HepG2 (cell line): ENCODE data around the gene ABHD3. TPM values are rescaled to one million over a fixed set of nuclear protein-coding genes. Genes with fewer than 3 reads are reported as not detected.

Experiments
- CTCF ChIP-seq: sonication (generic); formaldehyde crosslinking; IDR thresholded peaks from 2 replicates; pipeline ENCODE4 v1.5.0; 2020; ENCODE audit warnings: mild to moderate bottlenecking, missing genetic modification reagents, moderate library complexity
- KAT7 ChIP-seq: IDR thresholded peaks from 2 replicates; pipeline ENCODE4 v1.6.1; 2018; ENCODE audit warnings: borderline replicate concordance, missing compliant biosample characterization
- KLF6 ChIP-seq: IDR thresholded peaks from 2 replicates; pipeline ENCODE4 v1.8.0; 2016; ENCODE audit warnings: missing biosample characterization, missing genetic modification reagents
- LCORL ChIP-seq, 2 experiments: fragments of 450-650 bp in 1 of 2; sonication (generic) in 1 of 2; formaldehyde crosslinking in 1 of 2; IDR thresholded peaks; 2 replicates each; pipeline versions ENCODE4 v1.5.0 to v1.6.1; 2017 to 2020; ENCODE audit warnings: antibody characterized with exemption in 1 of 2, missing genetic modification reagents in 1 of 2
- MED8 ChIP-seq: sonication (generic); formaldehyde crosslinking; IDR thresholded peaks from 2 replicates; pipeline ENCODE4 v1.8.1; 2023; ENCODE audit warnings: mild to moderate bottlenecking, missing genetic modification reagents; ENCODE audit not compliant: insufficient replicate concordance
- MTA1 ChIP-seq: sonication (generic); formaldehyde crosslinking; IDR thresholded peaks from 2 replicates; pipeline ENCODE4 v1.4.0; 2020; ENCODE audit warnings: missing genetic modification reagents, mild to moderate bottlenecking, borderline replicate concordance
- NFIC ChIP-seq: IDR thresholded peaks from 2 replicates; pipeline ENCODE4 v1.6.1; 2012; ENCODE audit warnings: mild to moderate bottlenecking, low read length, inconsistent platforms
- RNF2 ChIP-seq: fragments of 450-650 bp; conservative IDR thresholded peaks from 2 replicates; pipeline ENCODE4 v1.6.1; 2016; ENCODE audit warnings: low read depth
- ZNF101 ChIP-seq: sonication (generic); formaldehyde crosslinking; IDR thresholded peaks from 2 replicates; pipeline ENCODE4 v1.4.0; 2020; ENCODE audit warnings: mild to moderate bottlenecking, low read depth, missing genetic modification reagents, borderline replicate concordance
- ZNF557 ChIP-seq: sonication (generic); formaldehyde crosslinking; IDR thresholded peaks from 2 replicates; pipeline ENCODE4 v1.4.0; 2020; ENCODE audit warnings: missing genetic modification reagents
- ZNF800 ChIP-seq: sonication (generic); formaldehyde crosslinking; IDR thresholded peaks from 2 replicates; pipeline ENCODE4 v1.4.0; 2020; ENCODE audit warnings: missing genetic modification reagents
- polyA plus RNA-seq, 8 experiments: library from polyadenylated mRNA; depleted of rRNA in 3 of 8; stranded (reverse) in 7 of 8; unstranded in 1 of 8; fragments of >200 nt; fragmentation: Illumina TruSeq in 4 of 8; extraction: Trizol in 4 of 8; gene quantifications; 2 replicates each; pipeline versions ENCODE4 v1.2.1 to v1.2.3, GENCODE V29; 2011 to 2016; ENCODE audit warnings: low read depth in 4 of 8, missing spikeins in 1 of 8, mixed read lengths in 1 of 8; ENCODE audit not compliant: insufficient read depth in 1 of 8
- total RNA-seq, 5 experiments: library from RNA; depleted of rRNA; stranded (reverse); fragments of >200 nt; fragmentation: Illumina TruSeq; extraction: Trizol; gene quantifications; 2 replicates each; pipeline ENCODE4 v1.2.3, GENCODE V29; 2016; ENCODE audit warnings: low read depth in 1 of 5
- TF ChIP-seq, protein P1 (sequence below): IDR thresholded peaks from 2 replicates; pipeline ENCODE4 v1.6.1; 2016; ENCODE audit warnings: mild to moderate bottlenecking, missing biosample characterization, missing genetic modification reagents
- TF ChIP-seq, protein P2 (sequence below): IDR thresholded peaks from 2 replicates; pipeline ENCODE4 v1.6.1; 2012; ENCODE audit warnings: low read depth, low read length, improper control_type of control experiment
- TF ChIP-seq, protein P3 (sequence below), 2 experiments: sonication (generic) in 1 of 2; formaldehyde crosslinking in 1 of 2; IDR thresholded peaks; 2 replicates each; pipeline versions ENCODE4 v1.4.0 to v1.6.1; 2016 to 2020; ENCODE audit warnings: borderline replicate concordance in 1 of 2, low read depth in 1 of 2, mild to moderate bottlenecking in 1 of 2, missing genetic modification reagents in 1 of 2

ABHD3 gene
- total and polyA plus RNA-seq, 2 of the 13 experiments (the other 11 are each of a cell fraction or from before 2014, with no cell fraction given), result 32.1 to 40.2 TPM

- TF ChIP-seq ZNF800 (CRISPR knock-in tag) (peak; percentile 91), MED8 (CRISPR knock-in tag) (peak; percentile 69), NFIC (no peak; the same call in 1 of the 2 replicates), ZNF557 (CRISPR knock-in tag) (peak; percentile 67; the same call in 1 of the 2 replicates), KAT7 (CRISPR knock-in tag) (peak; percentile 73; the same call in 1 of the 2 replicates), LCORL (IDR thresholded peaks at IDR 0.05) (no peak), LCORL (CRISPR knock-in tag; IDR thresholded peaks at IDR 0.05) (peak; percentile 78), RNF2 (peak; percentile 99), CTCF (CRISPR knock-in tag) (peak; percentile 99), MTA1 (peak; percentile 79; the same call in 1 of the 2 replicates), ZNF101 (CRISPR knock-in tag) (no peak), KLF6 (peak; percentile 93)
- TF ChIP-seq, protein P1, sequence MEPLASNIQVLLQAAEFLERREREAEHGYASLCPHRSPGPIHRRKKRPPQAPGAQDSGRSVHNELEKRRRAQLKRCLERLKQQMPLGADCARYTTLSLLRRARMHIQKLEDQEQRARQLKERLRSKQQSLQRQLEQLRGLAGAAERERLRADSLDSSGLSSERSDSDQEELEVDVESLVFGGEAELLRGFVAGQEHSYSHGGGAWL (CRISPR knock-in tag), result peak; percentile 97
- TF ChIP-seq, protein P2, sequence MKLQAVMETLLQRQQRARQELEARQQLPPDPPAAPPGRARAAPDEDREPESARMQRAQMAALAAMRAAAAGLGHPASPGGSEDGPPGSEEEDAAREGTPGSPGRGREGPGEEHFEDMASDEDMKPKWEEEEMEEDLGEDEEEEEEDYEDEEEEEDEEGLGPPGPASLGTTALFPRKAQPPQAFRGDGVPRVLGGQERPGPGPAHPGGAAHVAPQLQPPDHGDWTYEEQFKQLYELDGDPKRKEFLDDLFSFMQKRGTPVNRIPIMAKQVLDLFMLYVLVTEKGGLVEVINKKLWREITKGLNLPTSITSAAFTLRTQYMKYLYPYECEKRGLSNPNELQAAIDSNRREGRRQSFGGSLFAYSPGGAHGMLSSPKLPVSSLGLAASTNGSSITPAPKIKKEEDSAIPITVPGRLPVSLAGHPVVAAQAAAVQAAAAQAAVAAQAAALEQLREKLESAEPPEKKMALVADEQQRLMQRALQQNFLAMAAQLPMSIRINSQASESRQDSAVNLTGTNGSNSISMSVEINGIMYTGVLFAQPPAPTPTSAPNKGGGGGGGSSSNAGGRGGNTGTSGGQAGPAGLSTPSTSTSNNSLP, result peak; percentile 55; the same call in 1 of the 2 replicates
- TF ChIP-seq, protein P3, sequence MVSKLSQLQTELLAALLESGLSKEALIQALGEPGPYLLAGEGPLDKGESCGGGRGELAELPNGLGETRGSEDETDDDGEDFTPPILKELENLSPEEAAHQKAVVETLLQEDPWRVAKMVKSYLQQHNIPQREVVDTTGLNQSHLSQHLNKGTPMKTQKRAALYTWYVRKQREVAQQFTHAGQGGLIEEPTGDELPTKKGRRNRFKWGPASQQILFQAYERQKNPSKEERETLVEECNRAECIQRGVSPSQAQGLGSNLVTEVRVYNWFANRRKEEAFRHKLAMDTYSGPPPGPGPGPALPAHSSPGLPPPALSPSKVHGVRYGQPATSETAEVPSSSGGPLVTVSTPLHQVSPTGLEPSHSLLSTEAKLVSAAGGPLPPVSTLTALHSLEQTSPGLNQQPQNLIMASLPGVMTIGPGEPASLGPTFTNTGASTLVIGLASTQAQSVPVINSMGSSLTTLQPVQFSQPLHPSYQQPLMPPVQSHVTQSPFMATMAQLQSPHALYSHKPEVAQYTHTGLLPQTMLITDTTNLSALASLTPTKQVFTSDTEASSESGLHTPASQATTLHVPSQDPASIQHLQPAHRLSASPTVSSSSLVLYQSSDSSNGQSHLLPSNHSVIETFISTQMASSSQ (IDR thresholded peaks at IDR 0.05; ENCODE audit: low read depth), result no peak
- TF ChIP-seq, protein P3 (CRISPR knock-in tag; IDR thresholded peaks at IDR 0.05; ENCODE audit: borderline replicate concordance), result peak; percentile 61; the same call in 1 of the 2 replicates
These were observed 92.2 kb downstream of the ABHD3 start, which contains the start of gene SNRPD1 (continued) for GRCh38 chr18:21612125-21613039.
